ENCODE results near the gene MAP2. TPM values are rescaled to one million over a fixed set of nuclear protein-coding genes. Genes with fewer than 3 reads are reported as not detected.
"Not testable (repeated sequence)": the region's sequence is repeated elsewhere in the genome, so short reads cannot be mapped to it uniquely, and the experiment has no call there.

The MAP2 gene
- total and polyA plus RNA-seq, 2 of the 8 experiments (the other 6 are each of a cell fraction or from before 2014, with no cell fraction given): 5.9 to 9.4 TPM

- H3K27me3 ChIP-seq (replicated peaks in 1 of 4; ENCODE audit: control insufficient read depth in 3 of 4, extremely low read depth in 1 of 4, insufficient read depth in 3 of 4, low read length in 3 of 4); H4K91ac ChIP-seq (replicated peaks; ENCODE audit: insufficient read length, low read length); H3K18ac ChIP-seq (ENCODE audit: extremely low read depth, low read length); H3K79me2 ChIP-seq (ENCODE audit: control insufficient read depth in 1 of 2, insufficient read depth in 2 of 2, low read length in 2 of 2); H3K4me3 ChIP-seq (ENCODE audit: extremely low read depth in 1 of 4, insufficient read depth in 2 of 4, low read depth in 3 of 4, low read length in 4 of 4); H2BK20ac ChIP-seq (ENCODE audit: low read length); H3K9ac ChIP-seq (replicated peaks in 1 of 4; ENCODE audit: extremely low read depth in 1 of 4, low read depth in 3 of 4, low read length in 3 of 4); H3K79me1 ChIP-seq (ENCODE audit: low read depth, low read length); H2BK5ac ChIP-seq (ENCODE audit: low read depth, low read length); H3K4me1 ChIP-seq (replicated peaks in 1 of 4; ENCODE audit: control insufficient read depth in 3 of 4, insufficient read depth in 4 of 4, low read length in 3 of 4); H3K36me3 ChIP-seq (ENCODE audit: control insufficient read depth in 2 of 4, insufficient read depth in 4 of 4, low read length in 3 of 4); H3K27ac ChIP-seq (ENCODE audit: low read depth, low read length); H3K4ac ChIP-seq (replicated peaks; ENCODE audit: insufficient read length, low read depth, low read length); H2AK5ac ChIP-seq (ENCODE audit: low read depth, low read length); DNase-seq (ENCODE audit: low read depth in 1 of 2, low spot score in 2 of 2); H2BK15ac ChIP-seq (ENCODE audit: low read length); H3K23ac ChIP-seq (ENCODE audit: insufficient read length); H3K23me2 ChIP-seq (ENCODE audit: low read depth, low read length); H4K20me1 ChIP-seq (replicated peaks in 1 of 2; ENCODE audit: control insufficient read depth in 1 of 2, insufficient read depth in 2 of 2, low read length in 2 of 2); H3K4me2 ChIP-seq (ENCODE audit: insufficient read depth in 1 of 2, low read depth in 2 of 2, low read length in 2 of 2); POLR2A ChIA-PET (ENCODE audit: partially characterized antibody); H4K8ac ChIP-seq (ENCODE audit: extremely low read depth, insufficient read depth, low read length); H3K14ac ChIP-seq (ENCODE audit: insufficient read length); H2BK120ac ChIP-seq (replicated peaks; ENCODE audit: low read depth, low read length); H2AFZ ChIP-seq (ENCODE audit: low read length); H2BK12ac ChIP-seq (ENCODE audit: low read depth, low read length); H4K5ac ChIP-seq (ENCODE audit: insufficient read length, low read depth, low read length); H3K56ac ChIP-seq (replicated peaks; ENCODE audit: insufficient read length, low read depth, low read length); FAIRE-seq: not testable (repeated sequence)
- CTCF ChIA-PET (ENCODE audit: partially characterized antibody): interaction anchor here (0.6 to 1.0 kb wide), 2 partner anchors 359 to 469 kb away, joined by 3 to 4 read pairs; no protein-coding TSS in a partner anchor
- peaks cover 10 to 19% of the 10 kb centered on the region in 2 experiments; a peak in 2 of 4 replicates for H3K9me3 ChIP-seq (ENCODE audit: insufficient read depth in 2 of 2, low read depth in 1 of 2, low read length in 1 of 2)
- 83% methylated on average over 1 of the region's 1 CpG; no CpG with 5 or more reads in 1 of the 2 experiments for WGBS, 2 experiments (ENCODE audit: extremely low coverage in 1 of 2, insufficient coverage in 1 of 2, insufficient read length in 1 of 2, insufficient replicate concordance in 2 of 2, low coverage in 1 of 2, low lambda C conversion rate in 2 of 2, missing lambda C conversion rate in 1 of 2)
Measured at GRCh38 chr2:209492296-209492695, 68.4 kb downstream of the MAP2 start.

GRCh38 chr2:209495068-209495620, 71.3 kb downstream of the MAP2 start:
- H3K79me1 ChIP-seq (ENCODE audit: low read depth, low read length); H3K4me1 ChIP-seq (replicated peaks in 1 of 4; ENCODE audit: control insufficient read depth in 3 of 4, insufficient read depth in 4 of 4, low read length in 3 of 4); H3K27me3 ChIP-seq (replicated peaks in 1 of 4; ENCODE audit: control insufficient read depth in 3 of 4, extremely low read depth in 1 of 4, insufficient read depth in 3 of 4, low read length in 3 of 4); H2AK5ac ChIP-seq (ENCODE audit: low read depth, low read length); H2BK20ac ChIP-seq (ENCODE audit: low read length); FAIRE-seq; H3K4me2 ChIP-seq (ENCODE audit: insufficient read depth in 1 of 2, low read depth in 2 of 2, low read length in 2 of 2); H4K91ac ChIP-seq (replicated peaks; ENCODE audit: insufficient read length, low read length); H3K4me3 ChIP-seq (ENCODE audit: extremely low read depth in 1 of 4, insufficient read depth in 2 of 4, low read depth in 3 of 4, low read length in 4 of 4); H2BK5ac ChIP-seq (ENCODE audit: low read depth, low read length); H3K18ac ChIP-seq (ENCODE audit: extremely low read depth, low read length); H3K36me3 ChIP-seq (ENCODE audit: control insufficient read depth in 2 of 4, insufficient read depth in 4 of 4, low read length in 3 of 4); H3K9ac ChIP-seq (replicated peaks in 1 of 4; ENCODE audit: extremely low read depth in 1 of 4, low read depth in 3 of 4, low read length in 3 of 4); H2BK120ac ChIP-seq (replicated peaks; ENCODE audit: low read depth, low read length); H4K8ac ChIP-seq (ENCODE audit: extremely low read depth, insufficient read depth, low read length); H3K79me2 ChIP-seq (ENCODE audit: control insufficient read depth in 1 of 2, insufficient read depth in 2 of 2, low read length in 2 of 2); CTCF ChIA-PET (ENCODE audit: partially characterized antibody); H3K56ac ChIP-seq (replicated peaks; ENCODE audit: insufficient read length, low read depth, low read length); H3K23me2 ChIP-seq (ENCODE audit: low read depth, low read length); H3K27ac ChIP-seq (ENCODE audit: low read depth, low read length); H2BK15ac ChIP-seq (ENCODE audit: low read length); H3K4ac ChIP-seq (replicated peaks; ENCODE audit: insufficient read length, low read depth, low read length); H3K14ac ChIP-seq (ENCODE audit: insufficient read length); POLR2A ChIA-PET (ENCODE audit: partially characterized antibody); H4K20me1 ChIP-seq (replicated peaks in 1 of 2; ENCODE audit: control insufficient read depth in 1 of 2, insufficient read depth in 2 of 2, low read length in 2 of 2); H3K23ac ChIP-seq (ENCODE audit: insufficient read length); DNase-seq (ENCODE audit: low read depth in 1 of 2, low spot score in 2 of 2); H3K9me3 ChIP-seq (ENCODE audit: insufficient read depth in 2 of 2, low read depth in 1 of 2, low read length in 1 of 2); H2BK12ac ChIP-seq (ENCODE audit: low read depth, low read length); H2AFZ ChIP-seq (ENCODE audit: low read length); H4K5ac ChIP-seq (ENCODE audit: insufficient read length, low read depth, low read length): not testable (repeated sequence)
- WGBS, 2 experiments (ENCODE audit: extremely low coverage in 1 of 2, insufficient coverage in 1 of 2, insufficient read length in 1 of 2, insufficient replicate concordance in 2 of 2, low coverage in 1 of 2, low lambda C conversion rate in 2 of 2, missing lambda C conversion rate in 1 of 2): 95% methylated on average over 13 of the region's 13 CpGs; no CpG with 5 or more reads in 1 of the 2 experiments

All from H1 (cell line).